HEK293 (cell line): ENCODE data around the gene UNC50.

Source experiments
- CTCF ChIA-PET: fragments of 350-600 bp; formaldehyde crosslinking; extraction: SDS; loops from one replicate; lab custom pipeline; 2021; ENCODE audit warnings: antibody characterized with exemption; lab: Yijun Ruan, JAX
- POLR2A ChIA-PET: fragments of 300-600 bp; formaldehyde crosslinking; extraction: SDS; loops from one replicate; lab custom pipeline; 2020; ENCODE audit warnings: antibody characterized with exemption, inconsistent platforms; lab: Yijun Ruan, JAX
- H3K27ac ChIP-seq: fragments of 200-500 bp; sonication (Bioruptor generic); 2 replicates; pipeline ENCODE4 v1.5.1; 2014; ENCODE audit warnings: low read depth, low read length, control low read depth, inconsistent platforms; ENCODE audit errors: extremely low read depth
- H3K36me3 ChIP-seq, 2 experiments: fragments of 200-500 bp in 1 of 2; sonication (Bioruptor generic) in 1 of 2; 1 replicate in 1 of 2; 2 replicates in 1 of 2; pipeline ENCODE4 v1.5.1; 2014 to 2017; ENCODE audit warnings: inconsistent platforms in 2 of 2, low read length in 2 of 2; ENCODE audit not compliant: control insufficient read depth in 2 of 2, insufficient read depth in 1 of 2
- H3K4me1 ChIP-seq: fragments of 200-500 bp; sonication (Bioruptor generic); 2 replicates; pipeline ENCODE4 v1.5.1; 2014; ENCODE audit warnings: mild to moderate bottlenecking, low read length, inconsistent platforms; ENCODE audit not compliant: control insufficient read depth, insufficient read depth
- H3K4me3 ChIP-seq: 2 replicates; pipeline ENCODE4 v1.5.1; 2011; ENCODE audit warnings: low read depth, mild to moderate bottlenecking, control low read depth, low read length, moderate library complexity
- H3K9me3 ChIP-seq: fragments of 200-500 bp; sonication (Bioruptor generic); 2 replicates; pipeline ENCODE4 v1.5.1; 2014; ENCODE audit warnings: low read depth, low read length, inconsistent platforms; ENCODE audit not compliant: control insufficient read depth, insufficient read depth
- GLI2 ChIP-seq: fragments of 450-650 bp; formaldehyde crosslinking; IDR thresholded peaks from 2 replicates; pipeline ENCODE4; 2017; ENCODE audit warnings: missing biosample characterization, missing genetic modification characterization, low read depth, borderline replicate concordance
- HOXC10 ChIP-seq: sonication (generic); formaldehyde crosslinking; IDR thresholded peaks from 2 replicates; pipeline ENCODE4 v1.8.1; 2023; ENCODE audit warnings: mild to moderate bottlenecking, missing genetic modification reagents
- OVOL3 ChIP-seq: fragments of 450-650 bp; formaldehyde crosslinking; IDR thresholded peaks from 2 replicates; pipeline ENCODE4 v1.5.1; 2016; ENCODE audit warnings: missing biosample characterization, missing genetic modification characterization
- SALL2 ChIP-seq: fragments of 450-650 bp; formaldehyde crosslinking; IDR thresholded peaks from 2 replicates; pipeline ENCODE4 v1.5.0; 2017; ENCODE audit warnings: missing biosample characterization, mild to moderate bottlenecking, missing genetic modification characterization, borderline replicate concordance
- SCRT1 ChIP-seq: fragments of 450-650 bp; formaldehyde crosslinking; IDR thresholded peaks from 2 replicates; pipeline ENCODE4 v1.5.1; 2016; ENCODE audit warnings: missing biosample characterization, missing genetic modification characterization, borderline replicate concordance
- ZBTB21 ChIP-seq: fragments of 450-650 bp; formaldehyde crosslinking; IDR thresholded peaks from 2 replicates; pipeline ENCODE4 v1.5.1; 2017; ENCODE audit warnings: missing biosample characterization, missing genetic modification characterization
- ZBTB8A ChIP-seq: fragments of 450-650 bp; formaldehyde crosslinking; IDR thresholded peaks from 2 replicates; pipeline ENCODE4 v1.5.1; 2016; ENCODE audit warnings: missing biosample characterization, missing genetic modification characterization
- ZNF157 ChIP-seq: fragments of 450-650 bp; formaldehyde crosslinking; IDR thresholded peaks from 2 replicates; pipeline ENCODE4 v1.5.1; 2016; ENCODE audit warnings: missing biosample characterization, missing genetic modification characterization
- ZNF184 ChIP-seq: fragments of 450-650 bp; IDR thresholded peaks from 2 replicates; pipeline ENCODE4 v1.5.1; 2018; ENCODE audit warnings: missing biosample characterization, mild to moderate bottlenecking, missing genetic modification characterization
- ZNF354C ChIP-seq: fragments of 450-650 bp; formaldehyde crosslinking; IDR thresholded peaks from 2 replicates; pipeline ENCODE4 v1.5.1; 2016; ENCODE audit warnings: missing biosample characterization, missing genetic modification characterization, low read depth, borderline replicate concordance
- ZNF426 ChIP-seq: fragments of 450-650 bp; formaldehyde crosslinking; IDR thresholded peaks from 2 replicates; pipeline ENCODE4 v1.5.1; 2017; ENCODE audit warnings: missing biosample characterization, missing genetic modification characterization, mild to moderate bottlenecking, inconsistent platforms, moderate library complexity
- ZNF433 ChIP-seq: fragments of 450-650 bp; formaldehyde crosslinking; IDR thresholded peaks from 2 replicates; pipeline ENCODE4 v1.5.1; 2016; ENCODE audit warnings: missing biosample characterization, missing genetic modification characterization, low read depth
- ZNF548 ChIP-seq: fragments of 450-650 bp; formaldehyde crosslinking; IDR thresholded peaks from 2 replicates; pipeline ENCODE4 v1.5.1; 2016; ENCODE audit warnings: missing biosample characterization, missing genetic modification characterization
- ZNF555 ChIP-seq: fragments of 450-650 bp; formaldehyde crosslinking; conservative IDR thresholded peaks from 2 replicates; pipeline ENCODE4 v1.5.1; 2017; ENCODE audit warnings: missing biosample characterization, mild to moderate bottlenecking, missing genetic modification characterization, inconsistent platforms
- ZNF600 ChIP-seq: fragments of 450-650 bp; formaldehyde crosslinking; IDR thresholded peaks from 2 replicates; pipeline ENCODE4 v1.5.1; 2016; ENCODE audit warnings: missing biosample characterization, missing genetic modification characterization
- ZNF626 ChIP-seq: fragments of 450-650 bp; sonication (Bioruptor Pico); formaldehyde crosslinking; IDR thresholded peaks from 2 replicates; pipeline ENCODE4 v1.5.1; 2018; ENCODE audit warnings: missing biosample characterization, missing genetic modification characterization, inconsistent platforms
- ZNF654 ChIP-seq: fragments of 450-650 bp; formaldehyde crosslinking; IDR thresholded peaks from 2 replicates; pipeline ENCODE4 v1.5.1; 2016; ENCODE audit warnings: low read depth, missing biosample characterization, missing genetic modification characterization
- ZNF747 ChIP-seq: fragments of 450-650 bp; formaldehyde crosslinking; IDR thresholded peaks from 2 replicates; pipeline ENCODE4 v1.5.1; 2016; ENCODE audit warnings: missing biosample characterization, missing genetic modification characterization
- ZSCAN23 ChIP-seq: fragments of 450-650 bp; formaldehyde crosslinking; IDR thresholded peaks from 2 replicates; pipeline ENCODE4 v1.5.1; 2016; ENCODE audit warnings: missing biosample characterization, missing genetic modification characterization
- ZSCAN30 ChIP-seq: fragments of 450-650 bp; IDR thresholded peaks from 2 replicates; pipeline ENCODE4 v1.5.1; 2018; ENCODE audit warnings: missing biosample characterization, mild to moderate bottlenecking, missing genetic modification characterization, moderate library complexity
- ZXDB ChIP-seq: fragments of 450-650 bp; formaldehyde crosslinking; IDR thresholded peaks from 2 replicates; pipeline ENCODE4 v1.5.1; 2016; ENCODE audit warnings: missing biosample characterization, missing genetic modification characterization
- TF ChIP-seq, protein P1 (sequence below): fragments of 450-650 bp; formaldehyde crosslinking; IDR thresholded peaks from 2 replicates; pipeline ENCODE4 v1.5.1; 2017; ENCODE audit warnings: missing biosample characterization, mild to moderate bottlenecking, missing genetic modification characterization, moderate library complexity
- TF ChIP-seq, protein P2 (sequence below): fragments of 450-650 bp; formaldehyde crosslinking; IDR thresholded peaks from 2 replicates; pipeline ENCODE4 v1.5.1; 2016; ENCODE audit warnings: missing biosample characterization, missing genetic modification characterization
- TF ChIP-seq, protein P3 (sequence below): fragments of 450-650 bp; formaldehyde crosslinking; IDR thresholded peaks from 2 replicates; pipeline ENCODE4 v1.5.1; 2016; ENCODE audit warnings: missing biosample characterization, missing genetic modification characterization
- TF ChIP-seq, protein P4 (sequence below): fragments of 450-650 bp; formaldehyde crosslinking; IDR thresholded peaks from 2 replicates; pipeline ENCODE4 v1.5.1; 2016; ENCODE audit warnings: missing biosample characterization, missing genetic modification characterization
- TF ChIP-seq, protein P5 (sequence below): fragments of 450-650 bp; formaldehyde crosslinking; IDR thresholded peaks from 2 replicates; pipeline ENCODE4 v1.5.1; 2016; ENCODE audit warnings: missing biosample characterization, missing genetic modification characterization

UNC50 gene

DNA sequence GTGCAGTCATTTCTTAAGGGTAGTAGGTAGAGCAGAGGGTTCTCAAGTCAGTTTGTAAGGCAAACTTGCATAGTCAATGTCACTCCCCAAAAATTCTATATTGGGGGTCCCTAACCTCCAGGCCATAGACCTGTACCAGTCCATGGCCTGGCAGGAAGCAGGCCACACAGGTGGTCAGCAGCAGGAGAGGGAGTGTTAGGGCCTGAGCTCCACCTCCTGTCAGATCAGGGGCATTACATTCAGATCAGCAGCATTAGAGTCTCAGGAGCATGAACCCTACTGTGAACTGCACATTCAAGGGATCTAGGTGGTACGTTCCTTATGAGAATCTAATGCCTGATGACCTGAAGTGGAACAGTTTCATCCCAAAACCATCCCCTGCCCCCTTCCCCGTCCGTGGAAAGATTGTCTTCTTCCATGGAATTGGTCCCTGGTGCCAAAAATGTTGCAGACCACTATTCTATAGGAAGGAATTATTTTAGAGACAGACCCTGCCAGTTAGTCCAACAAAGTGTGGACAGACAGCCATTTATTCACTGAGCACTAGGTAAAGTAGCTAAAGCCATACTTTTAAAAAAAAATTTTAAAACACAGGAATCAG lies 6.8 kb upstream of the UNC50 start:
- ChIA-PET CTCF (interaction anchor here (0.6 to 2.4 kb wide), 8 partner anchors 15 to 1962 kb away, joined by 3 to 7 read pairs (median 3); no protein-coding TSS in a partner anchor), POLR2A (interaction anchor here (0.5 to 0.7 kb wide), 2 partner anchors 209 to 1874 kb away, joined by 3 to 5 read pairs; no protein-coding TSS in a partner anchor)
- H3K9me3 ChIP-seq: no peaks in the 10 kb centered on the region
- H3K36me3 ChIP-seq: peaks cover 57 to 62% of the 10 kb centered on the region in 2 experiments
- no peak overlapping the region for H3K27ac ChIP-seq
- H3K4me3 ChIP-seq: no peak overlapping the region
- H3K4me1 ChIP-seq: peaks cover 9% of the 10 kb centered on the region
- TF ChIP-seq, protein P1, sequence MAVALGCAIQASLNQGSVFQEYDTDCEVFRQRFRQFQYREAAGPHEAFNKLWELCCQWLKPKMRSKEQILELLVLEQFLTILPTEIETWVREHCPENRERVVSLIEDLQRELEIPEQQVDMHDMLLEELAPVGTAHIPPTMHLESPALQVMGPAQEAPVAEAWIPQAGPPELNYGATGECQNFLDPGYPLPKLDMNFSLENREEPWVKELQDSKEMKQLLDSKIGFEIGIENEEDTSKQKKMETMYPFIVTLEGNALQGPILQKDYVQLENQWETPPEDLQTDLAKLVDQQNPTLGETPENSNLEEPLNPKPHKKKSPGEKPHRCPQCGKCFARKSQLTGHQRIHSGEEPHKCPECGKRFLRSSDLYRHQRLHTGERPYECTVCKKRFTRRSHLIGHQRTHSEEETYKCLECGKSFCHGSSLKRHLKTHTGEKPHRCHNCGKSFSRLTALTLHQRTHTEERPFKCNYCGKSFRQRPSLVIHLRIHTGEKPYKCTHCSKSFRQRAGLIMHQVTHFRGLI (tag by site-specific recombination): no peak
- TF ChIP-seq ZNF433 (tag by site-specific recombination): no peak
- no peak for TF ChIP-seq ZSCAN23 (tag by site-specific recombination)
- TF ChIP-seq, protein P2, sequence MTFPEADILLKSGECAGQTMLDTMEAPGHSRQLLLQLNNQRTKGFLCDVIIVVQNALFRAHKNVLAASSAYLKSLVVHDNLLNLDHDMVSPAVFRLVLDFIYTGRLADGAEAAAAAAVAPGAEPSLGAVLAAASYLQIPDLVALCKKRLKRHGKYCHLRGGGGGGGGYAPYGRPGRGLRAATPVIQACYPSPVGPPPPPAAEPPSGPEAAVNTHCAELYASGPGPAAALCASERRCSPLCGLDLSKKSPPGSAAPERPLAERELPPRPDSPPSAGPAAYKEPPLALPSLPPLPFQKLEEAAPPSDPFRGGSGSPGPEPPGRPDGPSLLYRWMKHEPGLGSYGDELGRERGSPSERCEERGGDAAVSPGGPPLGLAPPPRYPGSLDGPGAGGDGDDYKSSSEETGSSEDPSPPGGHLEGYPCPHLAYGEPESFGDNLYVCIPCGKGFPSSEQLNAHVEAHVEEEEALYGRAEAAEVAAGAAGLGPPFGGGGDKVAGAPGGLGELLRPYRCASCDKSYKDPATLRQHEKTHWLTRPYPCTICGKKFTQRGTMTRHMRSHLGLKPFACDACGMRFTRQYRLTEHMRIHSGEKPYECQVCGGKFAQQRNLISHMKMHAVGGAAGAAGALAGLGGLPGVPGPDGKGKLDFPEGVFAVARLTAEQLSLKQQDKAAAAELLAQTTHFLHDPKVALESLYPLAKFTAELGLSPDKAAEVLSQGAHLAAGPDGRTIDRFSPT (tag by site-specific recombination): no peak
- TF ChIP-seq ZNF555: no peak
- TF ChIP-seq ZSCAN30 (tag by site-specific recombination): no peak
- no peak for TF ChIP-seq ZNF548 (tag by site-specific recombination)
- 0 out of 2 replicates have a peak, but pooled peaks have one; percentile 17 for TF ChIP-seq SCRT1 (tag by site-specific recombination)
- TF ChIP-seq ZNF184 (tag by site-specific recombination): no peak
- no peak for TF ChIP-seq ZNF747 (tag by site-specific recombination)
- no peak for TF ChIP-seq ZBTB8A (tag by site-specific recombination)
- peak; percentile 68 for TF ChIP-seq ZNF654 (tag by site-specific recombination)
- TF ChIP-seq ZNF157 (tag by site-specific recombination): no peak
- TF ChIP-seq, protein P3, sequence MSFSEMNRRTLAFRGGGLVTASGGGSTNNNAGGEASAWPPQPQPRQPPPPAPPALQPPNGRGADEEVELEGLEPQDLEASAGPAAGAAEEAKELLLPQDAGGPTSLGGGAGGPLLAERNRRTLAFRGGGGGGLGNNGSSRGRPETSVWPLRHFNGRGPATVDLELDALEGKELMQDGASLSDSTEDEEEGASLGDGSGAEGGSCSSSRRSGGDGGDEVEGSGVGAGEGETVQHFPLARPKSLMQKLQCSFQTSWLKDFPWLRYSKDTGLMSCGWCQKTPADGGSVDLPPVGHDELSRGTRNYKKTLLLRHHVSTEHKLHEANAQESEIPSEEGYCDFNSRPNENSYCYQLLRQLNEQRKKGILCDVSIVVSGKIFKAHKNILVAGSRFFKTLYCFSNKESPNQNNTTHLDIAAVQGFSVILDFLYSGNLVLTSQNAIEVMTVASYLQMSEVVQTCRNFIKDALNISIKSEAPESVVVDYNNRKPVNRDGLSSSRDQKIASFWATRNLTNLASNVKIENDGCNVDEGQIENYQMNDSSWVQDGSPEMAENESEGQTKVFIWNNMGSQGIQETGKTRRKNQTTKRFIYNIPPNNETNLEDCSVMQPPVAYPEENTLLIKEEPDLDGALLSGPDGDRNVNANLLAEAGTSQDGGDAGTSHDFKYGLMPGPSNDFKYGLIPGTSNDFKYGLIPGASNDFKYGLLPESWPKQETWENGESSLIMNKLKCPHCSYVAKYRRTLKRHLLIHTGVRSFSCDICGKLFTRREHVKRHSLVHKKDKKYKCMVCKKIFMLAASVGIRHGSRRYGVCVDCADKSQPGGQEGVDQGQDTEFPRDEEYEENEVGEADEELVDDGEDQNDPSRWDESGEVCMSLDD (tag by site-specific recombination): no peak
- TF ChIP-seq, protein P4, sequence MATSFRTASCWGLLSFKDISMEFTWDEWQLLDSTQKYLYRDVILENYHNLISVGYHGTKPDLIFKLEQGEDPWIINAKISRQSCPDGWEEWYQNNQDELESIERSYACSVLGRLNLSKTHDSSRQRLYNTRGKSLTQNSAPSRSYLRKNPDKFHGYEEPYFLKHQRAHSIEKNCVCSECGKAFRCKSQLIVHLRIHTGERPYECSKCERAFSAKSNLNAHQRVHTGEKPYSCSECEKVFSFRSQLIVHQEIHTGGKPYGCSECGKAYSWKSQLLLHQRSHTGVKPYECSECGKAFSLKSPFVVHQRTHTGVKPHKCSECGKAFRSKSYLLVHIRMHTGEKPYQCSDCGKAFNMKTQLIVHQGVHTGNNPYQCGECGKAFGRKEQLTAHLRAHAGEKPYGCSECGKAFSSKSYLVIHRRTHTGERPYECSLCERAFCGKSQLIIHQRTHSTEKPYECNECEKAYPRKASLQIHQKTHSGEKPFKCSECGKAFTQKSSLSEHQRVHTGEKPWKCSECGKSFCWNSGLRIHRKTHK (tag by site-specific recombination): no peak
- no peak for TF ChIP-seq ZBTB21 (tag by site-specific recombination)
- no peak for TF ChIP-seq OVOL3 (tag by site-specific recombination)
- no peak for TF ChIP-seq ZNF600 (tag by site-specific recombination)
- no peak for TF ChIP-seq HOXC10 (CRISPR knock-in tag)
- TF ChIP-seq, protein P5, sequence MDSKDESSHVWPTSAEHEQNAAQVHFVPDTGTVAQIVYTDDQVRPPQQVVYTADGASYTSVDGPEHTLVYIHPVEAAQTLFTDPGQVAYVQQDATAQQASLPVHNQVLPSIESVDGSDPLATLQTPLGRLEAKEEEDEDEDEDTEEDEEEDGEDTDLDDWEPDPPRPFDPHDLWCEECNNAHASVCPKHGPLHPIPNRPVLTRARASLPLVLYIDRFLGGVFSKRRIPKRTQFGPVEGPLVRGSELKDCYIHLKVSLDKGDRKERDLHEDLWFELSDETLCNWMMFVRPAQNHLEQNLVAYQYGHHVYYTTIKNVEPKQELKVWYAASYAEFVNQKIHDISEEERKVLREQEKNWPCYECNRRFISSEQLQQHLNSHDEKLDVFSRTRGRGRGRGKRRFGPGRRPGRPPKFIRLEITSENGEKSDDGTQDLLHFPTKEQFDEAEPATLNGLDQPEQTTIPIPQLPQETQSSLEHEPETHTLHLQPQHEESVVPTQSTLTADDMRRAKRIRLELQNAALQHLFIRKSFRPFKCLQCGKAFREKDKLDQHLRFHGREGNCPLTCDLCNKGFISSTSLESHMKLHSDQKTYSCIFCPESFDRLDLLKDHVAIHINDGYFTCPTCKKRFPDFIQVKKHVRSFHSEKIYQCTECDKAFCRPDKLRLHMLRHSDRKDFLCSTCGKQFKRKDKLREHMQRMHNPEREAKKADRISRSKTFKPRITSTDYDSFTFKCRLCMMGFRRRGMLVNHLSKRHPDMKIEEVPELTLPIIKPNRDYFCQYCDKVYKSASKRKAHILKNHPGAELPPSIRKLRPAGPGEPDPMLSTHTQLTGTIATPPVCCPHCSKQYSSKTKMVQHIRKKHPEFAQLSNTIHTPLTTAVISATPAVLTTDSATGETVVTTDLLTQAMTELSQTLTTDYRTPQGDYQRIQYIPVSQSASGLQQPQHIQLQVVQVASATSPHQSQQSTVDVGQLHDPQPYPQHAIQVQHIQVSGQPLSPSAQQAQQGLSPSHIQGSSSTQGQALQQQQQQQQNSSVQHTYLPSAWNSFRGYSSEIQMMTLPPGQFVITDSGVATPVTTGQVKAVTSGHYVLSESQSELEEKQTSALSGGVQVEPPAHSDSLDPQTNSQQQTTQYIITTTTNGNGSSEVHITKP (tag by site-specific recombination): peak; percentile 73
- TF ChIP-seq ZNF626: no peak
- TF ChIP-seq ZXDB (tag by site-specific recombination): no peak
- no peak for TF ChIP-seq ZNF354C
- no peak for TF ChIP-seq ZNF426 (tag by site-specific recombination)
- TF ChIP-seq SALL2 (tag by site-specific recombination): no peak
- TF ChIP-seq GLI2: no peak
